Testis (tissue), 3 donors: ENCODE measurements around the gene LRP1B. TPM values are rescaled to one million over a fixed set of nuclear protein-coding genes. Genes with fewer than 3 reads are reported as not detected.

Experiments used
- DNase-seq: peaks from one replicate; pipeline ENCODE4 v3.0.0-alpha.2; 2019
- H3K27ac ChIP-seq, 2 donors: fragments of 200-600 bp; sonication (generic); one replicate each; pipeline ENCODE4 v1.5.1; 2019
- H3K27me3 ChIP-seq: fragments of 200-600 bp; sonication (generic); one replicate; pipeline ENCODE4 v1.5.1; 2019
- H3K36me3 ChIP-seq: fragments of 200-600 bp; sonication (generic); one replicate; pipeline ENCODE4 v1.5.1; 2017; ENCODE audit warnings: low read depth; ENCODE audit errors: missing control alignments
- H3K4me1 ChIP-seq: fragments of 200-600 bp; sonication (generic); one replicate; pipeline ENCODE4 v1.5.1; 2019
- H3K4me3 ChIP-seq, 2 donors: fragments of 200-600 bp; sonication (generic); one replicate each; pipeline ENCODE4 v1.5.1; 2017 to 2019
- H3K9me3 ChIP-seq: fragments of 200-600 bp; sonication (generic); one replicate; pipeline ENCODE4 v1.5.1; 2017
- POLR2A ChIP-seq: fragments of 450-650 bp; IDR thresholded peaks from one replicate; pipeline ENCODE4 v1.6.1; 2017; ENCODE audit warnings: antibody characterized with exemption, mild to moderate bottlenecking, moderate library complexity
- WGBS, 2 donors: methylation state at CpG; one replicate each; pipeline ENCODE4 v1.1.5; 2018; 5-methylcytosine and 5-hydroxymethylcytosine counted together
- intact Hi-C: fragments of 100-400 bp; cut with DNase I; formaldehyde crosslinking; loops from one replicate; pipeline ENCODE4 v1.15.1; 2023; ENCODE audit warnings: low total_unique reads
- polyA plus RNA-seq: library from polyadenylated mRNA; stranded (reverse); fragments of 350-450 nt; fragmentation: Illumina TruSeq; extraction: RNeasy Lipid Tissue Mini Kit (QIAGEN cat#74804); gene quantifications from one replicate; pipeline ENCODE4 v1.2.3, GENCODE V29; 2014; ENCODE audit warnings: low read depth, low replicate concordance; ENCODE audit not compliant: insufficient read depth
- total RNA-seq, 2 donors: library from RNA; depleted of rRNA; stranded (reverse); fragments of >200 nt; gene quantifications; one replicate each; pipeline ENCODE4 v1.2.3, GENCODE V29; 2016
- TF ChIP-seq, protein P1 (sequence below), 3 experiments: fragments of 450-650 bp in 2 of 3; fragments of 200-600 bp in 1 of 3; sonication (generic) in 1 of 3; IDR thresholded peaks; one replicate each; pipeline ENCODE4 v1.5.1; 2016 to 2019; ENCODE audit warnings: antibody characterized with exemption in 3 of 3, mild to moderate bottlenecking in 2 of 3, moderate library complexity in 1 of 3

Gene LRP1B
- total and polyA plus RNA-seq, 3 donors from 2014 or later: 0.79 to 1.9 (median 0.84) TPM

GRCh38 chr2:141055531-141055930 lies 1075.3 kb downstream of the LRP1B start:
- H3K9me3 ChIP-seq: no peaks in the 10 kb centered on the region
- no peaks in the 10 kb centered on the region for H3K36me3 ChIP-seq
- 96 to 100% methylated on average over 1 of the region's 1 CpG for WGBS, 2 donors
- H3K4me1 ChIP-seq: no peaks in the 10 kb centered on the region
- DNase-seq: no peak
- H3K4me3 ChIP-seq: no peak overlapping the region
- TF ChIP-seq, protein P1, sequence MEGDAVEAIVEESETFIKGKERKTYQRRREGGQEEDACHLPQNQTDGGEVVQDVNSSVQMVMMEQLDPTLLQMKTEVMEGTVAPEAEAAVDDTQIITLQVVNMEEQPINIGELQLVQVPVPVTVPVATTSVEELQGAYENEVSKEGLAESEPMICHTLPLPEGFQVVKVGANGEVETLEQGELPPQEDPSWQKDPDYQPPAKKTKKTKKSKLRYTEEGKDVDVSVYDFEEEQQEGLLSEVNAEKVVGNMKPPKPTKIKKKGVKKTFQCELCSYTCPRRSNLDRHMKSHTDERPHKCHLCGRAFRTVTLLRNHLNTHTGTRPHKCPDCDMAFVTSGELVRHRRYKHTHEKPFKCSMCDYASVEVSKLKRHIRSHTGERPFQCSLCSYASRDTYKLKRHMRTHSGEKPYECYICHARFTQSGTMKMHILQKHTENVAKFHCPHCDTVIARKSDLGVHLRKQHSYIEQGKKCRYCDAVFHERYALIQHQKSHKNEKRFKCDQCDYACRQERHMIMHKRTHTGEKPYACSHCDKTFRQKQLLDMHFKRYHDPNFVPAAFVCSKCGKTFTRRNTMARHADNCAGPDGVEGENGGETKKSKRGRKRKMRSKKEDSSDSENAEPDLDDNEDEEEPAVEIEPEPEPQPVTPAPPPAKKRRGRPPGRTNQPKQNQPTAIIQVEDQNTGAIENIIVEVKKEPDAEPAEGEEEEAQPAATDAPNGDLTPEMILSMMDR (IDR thresholded peaks at IDR 0.05): no peak
- no peak for TF ChIP-seq POLR2A
- H3K27me3 ChIP-seq: no peaks in the 10 kb centered on the region
- intact Hi-C loops: no loop called here
- H3K27ac ChIP-seq: no peak overlapping the region

- 81 to 82% methylated on average over 6 of the region's 6 CpGs for WGBS, 2 donors
- no peak for DNase-seq
- H3K36me3 ChIP-seq: no peaks in the 10 kb centered on the region
- intact Hi-C loops: no loop called here
- no peak overlapping the region for H3K27ac ChIP-seq
- no peaks in the 10 kb centered on the region for H3K9me3 ChIP-seq
- H3K4me3 ChIP-seq: no peak overlapping the region
- TF ChIP-seq POLR2A: no peak
- TF ChIP-seq, protein P1 (IDR thresholded peaks at IDR 0.05): no peak
- no peaks in the 10 kb centered on the region for H3K4me1 ChIP-seq
- no peaks in the 10 kb centered on the region for H3K27me3 ChIP-seq
Measured at GRCh38 chr2:141048951-141049350, 1081.9 kb downstream of the LRP1B start.

DNA sequence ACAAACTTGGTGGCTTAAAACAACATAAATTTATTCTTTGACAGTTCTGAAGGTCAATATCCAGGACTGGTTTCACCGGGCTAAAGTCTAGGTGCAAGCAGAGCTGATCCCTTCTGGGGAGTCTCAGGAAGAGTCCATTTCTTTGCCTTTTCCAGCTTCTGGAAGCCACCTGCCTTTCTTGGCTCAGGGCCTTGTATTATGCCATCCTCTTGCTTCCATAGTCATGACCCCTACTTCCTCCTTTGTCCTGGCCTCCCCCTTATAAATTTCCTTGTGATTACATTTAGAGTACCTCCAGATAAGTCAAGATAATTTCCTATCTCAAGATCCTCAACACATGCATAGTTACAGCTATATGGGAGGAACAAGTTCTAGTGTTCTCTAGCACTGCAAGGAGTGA lies 1089.5 kb downstream of the LRP1B start:
- Histone ChIP-seq H3K27me3 (no peaks in the 10 kb centered on the region), H3K4me1 (no peaks in the 10 kb centered on the region), H3K4me3 (no peak overlapping the region), H3K27ac (no peak overlapping the region), H3K9me3 (no peaks in the 10 kb centered on the region), H3K36me3 (no peaks in the 10 kb centered on the region)
- intact Hi-C loops: no loop called here
- WGBS, 2 donors: 41 to 87% methylated on average over 1 of the region's 1 CpG
- DNase-seq: no peak
- TF ChIP-seq, protein P1 (IDR thresholded peaks at IDR 0.05): no peak
- no peak for TF ChIP-seq POLR2A

DNA sequence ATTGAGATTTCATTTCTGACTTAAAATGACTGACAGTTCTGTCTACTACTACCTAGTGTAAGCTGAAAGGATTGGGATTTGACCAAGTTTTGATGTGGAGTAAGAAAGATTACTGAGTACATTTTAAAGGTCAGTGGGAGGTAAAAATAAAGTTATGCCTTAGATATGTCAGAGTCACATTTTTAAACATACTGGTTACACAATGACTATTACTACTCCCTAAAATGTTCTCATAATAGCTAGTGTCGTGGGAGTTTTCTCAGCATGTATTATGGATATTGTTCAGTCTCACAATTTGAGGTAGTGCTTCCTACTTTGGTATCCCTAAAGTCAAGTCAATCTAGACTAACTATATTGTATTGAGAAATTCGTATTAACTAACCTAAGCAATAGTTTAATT lies 1092.5 kb downstream of the LRP1B start:
- Histone ChIP-seq H3K4me1 (no peaks in the 10 kb centered on the region), H3K27ac (no peak overlapping the region), H3K36me3 (no peaks in the 10 kb centered on the region), H3K4me3 (no peak overlapping the region), H3K9me3 (no peaks in the 10 kb centered on the region), H3K27me3 (no peaks in the 10 kb centered on the region)
- TF ChIP-seq, protein P1 (IDR thresholded peaks at IDR 0.05): no peak
- TF ChIP-seq POLR2A: no peak
- no peak for DNase-seq
- intact Hi-C loops: no loop called here
- 79 to 86% methylated on average over 2 of the region's 2 CpGs for WGBS, 2 donors

- H3K9me3 ChIP-seq: no peaks in the 10 kb centered on the region
- no peak for TF ChIP-seq POLR2A
- TF ChIP-seq, protein P1 (IDR thresholded peaks at IDR 0.05): no peak
- no peaks in the 10 kb centered on the region for H3K27me3 ChIP-seq
- DNase-seq: no peak
- no peaks in the 10 kb centered on the region for H3K4me1 ChIP-seq
- intact Hi-C loops: no loop called here
- no peak overlapping the region for H3K27ac ChIP-seq
- 72 to 82% methylated on average over 2 of the region's 2 CpGs for WGBS, 2 donors
- H3K4me3 ChIP-seq: no peak overlapping the region
- H3K36me3 ChIP-seq: no peaks in the 10 kb centered on the region
Measured at GRCh38 chr2:141037361-141037760, 1093.5 kb downstream of the LRP1B start.
